Neural cell (in vitro differentiated cells): ENCODE measurements around the gene CSRNP2. TPM values are rescaled to one million over a fixed set of nuclear protein-coding genes. Genes with fewer than 3 reads are reported as not detected.

ENCODE experiments used
- H2AFZ ChIP-seq: fragments of 200-600, 300-800 bp; sonication (generic), shearing (Covaris generic); 2 replicates; pipeline ENCODE4 v1.6.0; 2014; ENCODE audit warnings: low read depth, mild to moderate bottlenecking, antibody characterized with exemption, low read length, moderate library complexity
- H3F3A ChIP-seq: fragments of 200-600 bp; shearing (Covaris generic); 2 replicates; pipeline ENCODE4 v1.6.1; 2016; ENCODE audit warnings: mild to moderate bottlenecking, moderate library complexity, mixed read lengths, antibody characterized with exemption, low read length; ENCODE audit not compliant: insufficient read depth, poor library complexity, severe bottlenecking
- H3K27ac ChIP-seq: fragments of 200-600, 300-800 bp; sonication (generic), shearing (Covaris generic); 2 replicates; pipeline ENCODE4 v1.5.1; 2014; ENCODE audit warnings: mild to moderate bottlenecking, low read length, moderate library complexity
- H3K27me3 ChIP-seq: fragments of 300-800, 200-600 bp; sonication (generic), shearing (Covaris generic); 2 replicates; pipeline ENCODE4 v1.6.0; 2014; ENCODE audit warnings: mild to moderate bottlenecking, low read depth, low read length, moderate library complexity; ENCODE audit not compliant: insufficient read depth
- H3K36me3 ChIP-seq: fragments of 300-800, 200-600 bp; sonication (generic), shearing (Covaris generic); 2 replicates; pipeline ENCODE4 v1.5.1; 2014; ENCODE audit warnings: mild to moderate bottlenecking, antibody characterized with exemption, low read length, moderate library complexity; ENCODE audit not compliant: insufficient read depth
- H3K4me2 ChIP-seq: fragments of 300-800, 200-600 bp; sonication (generic), shearing (Covaris generic); 2 replicates; pipeline ENCODE4 v1.6.0; 2014; ENCODE audit warnings: mild to moderate bottlenecking, low read length
- H3K4me3 ChIP-seq: fragments of 300-800, 200-600 bp; sonication (generic), shearing (Covaris generic); 2 replicates; pipeline ENCODE4 v1.5.1; 2014; ENCODE audit warnings: mild to moderate bottlenecking, low read length, moderate library complexity
- H3K79me2 ChIP-seq: fragments of 200-600 bp; shearing (Covaris generic); replicated peaks from 2 replicates; pipeline ENCODE4 v1.6.0; 2014; ENCODE audit warnings: mild to moderate bottlenecking, low read length, moderate library complexity; ENCODE audit not compliant: insufficient read depth
- H3K9ac ChIP-seq: fragments of 300-800, 200-600 bp; sonication (generic), shearing (Covaris generic); 2 replicates; pipeline ENCODE4 v1.6.1; 2016; ENCODE audit warnings: mild to moderate bottlenecking, low read length, mixed read lengths
- H3K9me2 ChIP-seq: fragments of 200-600 bp; shearing (Covaris generic); 2 replicates; pipeline ENCODE4 v1.6.1; 2016; ENCODE audit warnings: mild to moderate bottlenecking, low read length, mixed read lengths; ENCODE audit not compliant: insufficient read depth
- H3K9me3 ChIP-seq: fragments of 200-600, 300-800 bp; sonication (generic), shearing (Covaris generic); 2 replicates; pipeline ENCODE4 v1.6.1; 2016; ENCODE audit warnings: mild to moderate bottlenecking, mixed run types, low read length, moderate library complexity, mixed read lengths
- H4K20me1 ChIP-seq: fragments of 200-600 bp; shearing (Covaris generic); 2 replicates; pipeline ENCODE4 v1.6.1; 2016; ENCODE audit warnings: mild to moderate bottlenecking, mixed run types; ENCODE audit not compliant: insufficient read depth
- CTCF ChIP-seq: fragments of 450-650 bp; IDR thresholded peaks from 2 replicates; pipeline ENCODE4 v1.5.1; 2014; ENCODE audit warnings: antibody characterized with exemption, mild to moderate bottlenecking, moderate library complexity; ENCODE audit not compliant: poor library complexity, severe bottlenecking
- EP300 ChIP-seq: fragments of 450-650 bp; conservative IDR thresholded peaks from 2 replicates; pipeline ENCODE4 v1.6.1; 2014; ENCODE audit warnings: antibody characterized with exemption, mild to moderate bottlenecking, moderate library complexity; ENCODE audit not compliant: poor library complexity, severe bottlenecking
- EZH2 ChIP-seq: fragments of 200-600, 300-800 bp; shearing (Covaris generic), sonication (generic); IDR thresholded peaks from 2 replicates; pipeline ENCODE4 v1.6.1; 2014; ENCODE audit warnings: antibody characterized with exemption, low read length, borderline replicate concordance, mild to moderate bottlenecking; ENCODE audit not compliant: insufficient read depth, poor library complexity, severe bottlenecking
- MXI1 ChIP-seq: fragments of 450-650 bp; conservative IDR thresholded peaks from 2 replicates; pipeline ENCODE4 v1.6.1; 2014; ENCODE audit warnings: antibody characterized with exemption, mild to moderate bottlenecking; ENCODE audit not compliant: poor library complexity, severe bottlenecking
- POLR2AphosphoS5 ChIP-seq: IDR thresholded peaks from 2 replicates; pipeline ENCODE4 v1.6.1; 2012
- RAD21 ChIP-seq: fragments of 450-650 bp; conservative IDR thresholded peaks from 2 replicates; pipeline ENCODE4 v1.6.1; 2014; ENCODE audit warnings: antibody characterized with exemption, mild to moderate bottlenecking, moderate library complexity
- REST ChIP-seq: IDR thresholded peaks from 2 replicates; pipeline ENCODE4 v1.6.1; 2012; ENCODE audit warnings: borderline replicate concordance
- SMC3 ChIP-seq: fragments of 450-650 bp; conservative IDR thresholded peaks from 2 replicates; pipeline ENCODE4 v1.6.1; 2014; ENCODE audit warnings: antibody characterized with exemption, mild to moderate bottlenecking, moderate library complexity; ENCODE audit not compliant: poor library complexity
- TAF1 ChIP-seq: IDR thresholded peaks from 2 replicates; pipeline ENCODE4 v1.6.1; 2012; ENCODE audit warnings: low read depth
- polyA plus RNA-seq: library from polyadenylated mRNA; depleted of rRNA; stranded (reverse); fragments of >200 nt; gene quantifications from 2 replicates; pipeline ENCODE4 v1.2.3, GENCODE V29; 2014

Gene CSRNP2
- polyA plus RNA-seq, 1 donor from 2014 or later, result 114 TPM

DNA sequence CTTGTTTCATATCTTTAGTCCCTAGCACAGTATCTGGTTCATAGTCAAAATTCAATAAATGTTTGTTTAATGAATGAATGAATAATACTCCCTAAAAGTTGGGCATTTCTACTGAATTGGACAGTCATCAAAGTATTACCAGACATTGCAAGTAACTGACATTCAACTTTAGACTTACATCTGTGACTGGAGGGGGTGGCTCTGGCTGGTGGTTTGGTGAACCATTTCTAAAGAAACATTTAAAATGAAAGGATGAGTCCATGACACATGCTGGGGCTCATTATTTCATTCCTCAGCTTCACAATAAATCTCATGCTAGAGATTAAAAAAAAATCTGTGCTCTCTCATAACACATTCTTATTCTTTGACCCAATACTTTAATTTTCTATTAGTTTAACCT is 20.6 kb upstream of the CSRNP2 start:
- Histone ChIP-seq H3K27me3 (no peaks in the 10 kb centered on the region), H3K4me2 (no peak overlapping the region), H3K27ac (no peak overlapping the region), H4K20me1 (no peaks in the 10 kb centered on the region), H3K9me3 (no peaks in the 10 kb centered on the region), H2AFZ (no peak overlapping the region), H3K9me2 (no peaks in the 10 kb centered on the region), H3K9ac (no peak overlapping the region), H3K4me3 (no peak overlapping the region), H3K36me3 (peaks cover 5% of the 10 kb centered on the region), H3F3A (no peaks in the 10 kb centered on the region), H3K79me2 (no peaks in the 10 kb centered on the region)
- TF ChIP-seq REST (no peak), EZH2 (no peak), SMC3 (no peak), CTCF (no peak), POLR2AphosphoS5 (no peak), EP300 (no peak), RAD21 (no peak), TAF1 (no peak), MXI1 (no peak)

DNA sequence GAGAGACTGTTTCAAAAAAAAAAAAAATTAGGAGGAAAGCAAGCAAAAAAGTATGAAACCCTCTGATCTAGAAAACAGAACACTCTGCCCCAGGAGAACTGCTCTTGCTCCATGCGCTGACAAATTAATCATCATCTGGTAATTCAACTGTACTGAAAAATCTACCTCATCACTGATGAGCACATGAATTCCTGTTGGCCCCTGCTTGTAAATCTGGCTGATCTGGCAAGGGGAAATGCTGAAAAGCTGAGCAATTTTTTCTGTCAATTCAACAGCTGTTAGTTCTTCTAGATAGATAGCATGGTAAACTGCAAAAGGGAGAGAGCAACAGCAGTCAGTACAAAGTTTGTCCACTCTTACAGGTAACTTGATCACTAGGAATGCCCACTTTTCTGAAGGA is 15.2 kb upstream of the CSRNP2 start:
- no peak overlapping the region for H3K9ac ChIP-seq
- no peak overlapping the region for H3K4me2 ChIP-seq
- no peaks in the 10 kb centered on the region for H3K9me3 ChIP-seq
- no peaks in the 10 kb centered on the region for H3F3A ChIP-seq
- no peaks in the 10 kb centered on the region for H4K20me1 ChIP-seq
- no peak overlapping the region for H2AFZ ChIP-seq
- H3K4me3 ChIP-seq, result no peak overlapping the region
- H3K9me2 ChIP-seq, result no peaks in the 10 kb centered on the region
- H3K36me3 ChIP-seq, result no peaks in the 10 kb centered on the region
- H3K79me2 ChIP-seq, result no peaks in the 10 kb centered on the region
- H3K27ac ChIP-seq, result no peak overlapping the region
- TF ChIP-seq RAD21, result no peak
- no peak for TF ChIP-seq EP300
- no peak for TF ChIP-seq CTCF
- TF ChIP-seq TAF1, result no peak
- TF ChIP-seq SMC3, result no peak
- TF ChIP-seq EZH2, result no peak
- no peak for TF ChIP-seq MXI1
- no peak for TF ChIP-seq REST
- no peak for TF ChIP-seq POLR2AphosphoS5
- H3K27me3 ChIP-seq, result no peaks in the 10 kb centered on the region
